DOHH2 (cell line): ENCODE results near the gene CAMTA1.
"Not testable (repeated sequence)": the region's sequence is repeated elsewhere in the genome, so short reads cannot be mapped to it uniquely, and the experiment has no call there.

Source experiments
- H3F3A ChIP-seq: fragments of 200-600 bp; sonication (generic), shearing (Covaris generic); 2 replicates; pipeline ENCODE4 v1.6.0; 2016; ENCODE audit warnings: antibody characterized with exemption, mild to moderate bottlenecking; ENCODE audit not compliant: control insufficient read depth, insufficient read depth
- H3K27ac ChIP-seq: fragments of 200-600 bp; sonication (generic); 2 replicates; pipeline ENCODE4 v1.5.1; 2014; ENCODE audit warnings: low read depth, mild to moderate bottlenecking, low read length, moderate library complexity
- H3K27me3 ChIP-seq: fragments of 200-600 bp; sonication (generic); 2 replicates; pipeline ENCODE4 v1.6.1; 2014; ENCODE audit warnings: mild to moderate bottlenecking, low read length, mixed read lengths; ENCODE audit not compliant: control insufficient read depth
- H3K36me3 ChIP-seq: fragments of 200-600 bp; sonication (generic); 2 replicates; pipeline ENCODE4 v1.6.1; 2014; ENCODE audit warnings: mild to moderate bottlenecking, low read length, moderate library complexity, mixed read lengths; ENCODE audit not compliant: control insufficient read depth
- H3K4me1 ChIP-seq: fragments of 200-600 bp; sonication (generic); 2 replicates; pipeline ENCODE4 v1.6.1; 2014; ENCODE audit warnings: mild to moderate bottlenecking, low read length, mixed read lengths; ENCODE audit not compliant: control insufficient read depth
- H3K4me2 ChIP-seq: fragments of 200-600 bp; sonication (generic); 2 replicates; pipeline ENCODE4 v1.6.0; 2014; ENCODE audit warnings: mild to moderate bottlenecking, low read length, moderate library complexity
- H3K4me3 ChIP-seq: fragments of 200-600 bp; sonication (generic); 2 replicates; pipeline ENCODE4 v1.5.1; 2014; ENCODE audit warnings: mild to moderate bottlenecking, low read length, mixed read lengths
- H3K79me2 ChIP-seq: fragments of 200-600 bp; sonication (generic); 2 replicates; pipeline ENCODE4 v1.6.1; 2014; ENCODE audit warnings: mild to moderate bottlenecking, low read length, mixed read lengths; ENCODE audit not compliant: control insufficient read depth
- H3K9me2 ChIP-seq: fragments of 200-600 bp; sonication (generic); replicated peaks from 2 replicates; pipeline ENCODE4 v1.6.1; 2014; ENCODE audit warnings: mild to moderate bottlenecking, low read length, mixed read lengths; ENCODE audit not compliant: control insufficient read depth
- H3K9me3 ChIP-seq: fragments of 200-600 bp; sonication (generic); 2 replicates; pipeline ENCODE4 v1.6.1; 2014; ENCODE audit warnings: antibody characterized with exemption, low read length, mixed read lengths; ENCODE audit not compliant: control insufficient read depth, insufficient read depth
- H4K20me1 ChIP-seq: fragments of 200-600 bp; sonication (generic); 2 replicates; pipeline ENCODE4 v1.6.0; 2014; ENCODE audit warnings: low read depth, mild to moderate bottlenecking, antibody characterized with exemption, low read length, moderate library complexity; ENCODE audit not compliant: control insufficient read depth, insufficient read depth
- CTCF ChIP-seq: fragments of 200-600 bp; sonication (generic); IDR thresholded peaks from one replicate; pipeline ENCODE4 v1.5.1; 2014; ENCODE audit warnings: antibody characterized with exemption, mild to moderate bottlenecking, low read depth, low read length; ENCODE audit not compliant: poor library complexity, severe bottlenecking
- EZH2phosphoT487 ChIP-seq: fragments of 200-600 bp; sonication (generic); IDR thresholded peaks from 2 replicates; pipeline ENCODE4 v1.6.1; 2017; ENCODE audit warnings: borderline replicate concordance, mild to moderate bottlenecking, antibody characterized with exemption, low read length, moderate library complexity, mixed read lengths

CAMTA1 gene

GRCh38 chr1:7785108-7785507, 999.9 kb downstream of the CAMTA1 start:
- H3F3A ChIP-seq = peaks cover 8% of the 10 kb centered on the region
- no peak overlapping the region for H3K4me2 ChIP-seq
- no peaks in the 10 kb centered on the region for H3K9me2 ChIP-seq
- TF ChIP-seq EZH2phosphoT487 = no peak
- no peak for TF ChIP-seq CTCF
- no peak overlapping the region for H3K4me3 ChIP-seq
- H3K79me2 ChIP-seq = no peaks in the 10 kb centered on the region
- no peak overlapping the region for H3K27ac ChIP-seq
- H3K36me3 ChIP-seq = no peaks in the 10 kb centered on the region
- H3K9me3 ChIP-seq = peaks cover 3% of the 10 kb centered on the region
- H3K4me1 ChIP-seq = peaks cover 8% of the 10 kb centered on the region
- H4K20me1 ChIP-seq = no peaks in the 10 kb centered on the region; the same call in 1 of the 2 replicates
- H3K27me3 ChIP-seq = no peaks in the 10 kb centered on the region

DNA sequence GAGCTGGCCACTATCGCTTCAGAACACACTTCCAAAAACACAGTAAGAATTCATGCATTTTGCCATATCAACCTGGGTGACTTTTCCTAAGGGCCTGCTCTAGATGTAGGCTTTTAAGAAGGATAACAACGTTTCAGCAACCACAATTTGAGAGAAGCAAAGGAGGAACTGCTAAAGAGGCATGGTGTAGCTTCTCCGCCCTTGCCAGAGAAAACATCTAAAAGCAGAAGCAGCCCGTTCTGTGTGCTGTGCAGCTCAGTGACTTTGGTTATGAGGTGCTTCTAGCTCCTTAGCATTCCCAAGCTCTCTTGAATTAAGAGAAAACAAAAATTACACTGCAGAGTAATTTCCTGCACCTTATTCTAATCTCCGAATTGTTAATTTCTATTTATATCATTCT, 1001.5 kb downstream of the CAMTA1 start:
- TF ChIP-seq EZH2phosphoT487 (no peak), CTCF (no peak)
- Histone ChIP-seq H3K4me3 (no peak overlapping the region), H4K20me1 (no peaks in the 10 kb centered on the region; the same call in 1 of the 2 replicates), H3K4me2 (no peak overlapping the region), H3K27ac (no peak overlapping the region), H3K36me3 (no peaks in the 10 kb centered on the region), H3K79me2 (no peaks in the 10 kb centered on the region), H3K9me2 (no peaks in the 10 kb centered on the region), H3F3A (peaks cover 8% of the 10 kb centered on the region), H3K9me3 (peaks cover 14% of the 10 kb centered on the region), H3K4me1 (peaks cover 8% of the 10 kb centered on the region), H3K27me3 (no peaks in the 10 kb centered on the region)

DNA sequence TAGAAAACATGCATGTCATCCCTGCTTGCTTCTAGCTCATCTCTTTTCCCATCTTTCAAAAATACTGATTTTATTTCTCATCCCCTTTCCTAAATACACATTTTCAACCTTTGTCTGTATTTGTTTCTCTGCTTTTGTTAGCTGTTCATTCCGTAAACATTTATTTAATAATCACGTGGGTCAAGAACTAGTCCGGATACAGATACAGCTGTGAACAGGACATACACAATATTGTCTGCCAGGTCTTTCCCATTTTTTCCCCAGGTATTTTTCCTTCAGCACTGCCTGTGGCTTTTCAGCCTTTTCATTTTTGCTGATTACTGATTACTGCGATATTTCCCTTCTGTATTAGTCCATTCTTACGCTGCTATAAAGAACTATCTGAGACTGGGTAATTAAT, 1004.6 kb downstream of the CAMTA1 start:
- Histone ChIP-seq H3K79me2 (no peaks in the 10 kb centered on the region), H3K9me2 (no peaks in the 10 kb centered on the region), H3K4me3 (no peak overlapping the region), H3F3A (no peaks in the 10 kb centered on the region), H3K36me3 (no peaks in the 10 kb centered on the region), H4K20me1 (no peaks in the 10 kb centered on the region), H3K9me3 (peaks cover 19% of the 10 kb centered on the region), H3K27ac (no peak overlapping the region), H3K4me2 (no peak overlapping the region), H3K4me1 (no peaks in the 10 kb centered on the region), H3K27me3 (no peaks in the 10 kb centered on the region)
- no peak for TF ChIP-seq EZH2phosphoT487
- TF ChIP-seq CTCF = no peak

DNA sequence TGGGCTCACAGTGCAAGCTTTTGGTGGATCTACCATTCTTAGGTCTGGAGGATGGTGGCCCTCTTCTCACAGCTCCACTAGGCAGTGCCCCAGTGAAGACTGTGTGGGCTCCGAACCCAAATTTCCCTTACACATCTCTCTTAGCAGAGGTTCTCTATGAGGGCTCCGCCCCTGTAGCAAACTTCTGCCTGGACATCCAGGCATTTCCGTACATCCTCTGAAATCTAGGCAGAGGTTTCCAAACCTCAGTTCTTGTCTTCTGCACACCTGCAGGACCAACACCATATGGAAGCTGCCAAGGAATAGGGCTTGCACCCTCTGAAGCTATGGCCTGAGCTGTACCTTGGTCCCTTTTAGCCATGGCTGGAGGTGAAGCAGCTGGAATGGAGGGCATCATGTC, 1005.8 kb downstream of the CAMTA1 start:
- H3K4me1 ChIP-seq, H3K79me2 ChIP-seq, H4K20me1 ChIP-seq, H3K27me3 ChIP-seq, H3F3A ChIP-seq, H3K27ac ChIP-seq, H3K4me3 ChIP-seq, H3K36me3 ChIP-seq, H3K9me2 ChIP-seq, H3K4me2 ChIP-seq: not testable (repeated sequence)
- peaks cover 19% of the 10 kb centered on the region for H3K9me3 ChIP-seq
